GM19372 (cell line): ENCODE results near the gene EFCAB14.
"Not testable (repeated sequence)": the region's sequence is repeated elsewhere in the genome, so short reads cannot be mapped to it uniquely, and the experiment has no call there.

Experiments used
- ATAC-seq: cut with Tn5 transposase; IDR thresholded peaks from one replicate; pipeline ENCODE4 v1.9.1; 2021; ENCODE audit warnings: mild to moderate bottlenecking, low read depth, moderate library complexity; ENCODE audit not compliant: unreplicated experiment

Gene EFCAB14

GRCh38 chr1:46687921-46688509 lies 30.9 kb downstream of the EFCAB14 start:
- no peak for ATAC-seq

GRCh38 chr1:46687093-46687659 lies 31.7 kb downstream of the EFCAB14 start:
- no peak for ATAC-seq

- ATAC-seq = no peak
Observed at GRCh38 chr1:46686255-46686654, 32.7 kb downstream of the EFCAB14 start.

GRCh38 chr1:46684670-46685069 lies 34.2 kb downstream of the EFCAB14 start:
- no peak for ATAC-seq

- no peak for ATAC-seq
Observed at GRCh38 chr1:46682064-46682463, 36.9 kb downstream of the EFCAB14 start.

GRCh38 chr1:46681333-46682034 lies 37.4 kb downstream of the EFCAB14 start:
- ATAC-seq = no peak

DNA sequence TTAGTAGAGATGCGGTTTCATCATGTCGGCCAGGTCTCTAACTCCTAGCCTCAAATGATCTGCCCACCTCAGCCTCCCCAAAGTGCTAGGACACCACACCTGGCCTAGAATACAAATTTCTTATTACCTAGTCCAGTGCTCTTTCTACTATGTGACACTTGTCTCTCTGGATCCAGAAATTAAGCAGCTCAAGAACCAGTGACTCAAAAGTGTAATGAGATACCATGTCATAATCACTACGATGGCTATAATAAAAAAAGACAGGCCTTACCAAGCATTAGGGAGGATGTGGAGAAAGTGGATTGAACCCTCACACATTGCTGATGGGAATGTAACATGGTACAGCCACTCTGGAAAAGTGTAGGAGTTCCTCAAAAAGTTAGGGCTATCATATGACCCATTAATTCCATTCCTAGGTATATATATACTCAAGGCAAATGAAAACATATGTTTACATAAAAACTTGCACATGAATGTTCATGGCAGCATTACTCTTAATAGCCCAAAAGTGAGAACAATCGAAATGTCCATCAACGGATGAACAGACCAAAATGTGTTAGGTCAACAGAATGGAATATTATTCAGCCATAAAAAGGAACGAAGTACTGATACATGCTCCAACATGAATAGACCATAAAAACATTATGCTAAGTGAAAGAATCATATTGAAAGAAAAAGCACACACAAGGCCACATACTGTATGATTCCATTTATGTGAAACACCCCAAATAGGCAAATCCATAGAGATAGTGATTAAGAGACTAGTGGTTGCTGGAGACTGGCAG lies 38.9 kb downstream of the EFCAB14 start:
- no peak for ATAC-seq

- ATAC-seq = no peak
Observed at GRCh38 chr1:46677339-46677738, 41.6 kb downstream of the EFCAB14 start.

- ATAC-seq = no peak
Observed at GRCh38 chr1:46676531-46676930, 42.4 kb downstream of the EFCAB14 start.

DNA sequence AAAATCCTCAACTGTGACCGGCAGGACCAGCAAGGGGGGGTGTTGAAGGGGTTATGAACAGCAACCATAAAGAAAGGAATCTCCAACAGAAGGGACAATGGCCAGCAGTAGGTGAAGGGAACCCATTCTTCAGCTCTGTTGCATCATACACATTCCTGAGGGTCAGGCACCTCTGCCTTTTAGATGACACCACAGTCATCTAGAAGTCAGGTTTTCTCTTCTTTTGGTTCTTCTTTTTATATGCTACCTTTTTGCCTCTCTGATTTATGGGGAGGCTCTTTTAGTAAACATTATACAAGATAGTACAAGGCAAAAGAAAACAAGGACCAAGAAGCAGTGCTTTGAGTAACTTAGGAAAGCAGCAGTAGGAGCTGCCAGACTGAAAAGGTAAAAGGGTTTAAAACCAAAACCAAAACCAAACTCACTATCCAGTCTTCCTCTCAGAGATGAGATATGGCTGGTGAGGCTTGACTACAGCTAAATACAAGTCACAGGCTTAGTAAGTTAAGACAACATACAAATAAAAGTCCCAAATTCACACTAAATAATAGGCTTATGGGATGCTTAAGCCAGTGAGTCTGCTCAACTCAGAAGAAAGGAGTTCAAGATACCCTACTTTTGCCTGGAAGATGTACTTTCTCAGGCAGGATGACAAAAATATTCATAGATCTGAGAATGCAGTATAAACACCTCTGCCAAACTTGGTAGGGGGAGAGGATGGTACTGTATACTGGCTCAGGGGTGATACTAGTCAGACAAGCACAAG lies 43.2 kb downstream of the EFCAB14 start:
- ATAC-seq = no peak

DNA sequence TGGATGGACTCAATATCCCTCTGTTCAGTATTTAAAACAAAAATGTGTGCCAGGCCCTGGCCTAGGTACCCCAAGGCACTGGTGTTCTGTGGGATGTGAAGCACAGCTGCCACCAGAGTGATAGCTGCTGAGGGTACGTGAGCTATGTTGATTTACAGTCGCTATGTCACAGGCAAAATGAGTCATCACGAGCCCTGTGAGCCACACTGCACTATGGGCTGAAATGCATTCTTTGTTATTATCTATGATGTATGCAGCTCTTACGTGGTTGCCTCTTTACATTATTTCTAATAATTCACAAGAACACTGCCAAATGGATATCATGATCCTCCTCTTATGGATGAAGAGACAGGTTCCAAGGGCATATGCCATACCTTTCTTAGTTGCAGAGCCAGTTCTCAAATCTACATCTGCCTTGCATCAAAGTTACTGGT lies 45.1 kb downstream of the EFCAB14 start:
- no peak for ATAC-seq

GRCh38 chr1:46672696-46673095 lies 46.2 kb downstream of the EFCAB14 start:
- no peak for ATAC-seq

- no peak for ATAC-seq
Observed at GRCh38 chr1:46671554-46671953, 47.4 kb downstream of the EFCAB14 start, which contains the start of gene TEX38. TSS of gene TEX38 (plus strand) at chr1:46671854. CDS start at chr1:46671935, 81 bp downstream.

GRCh38 chr1:46670134-46670533 lies 48.8 kb downstream of the EFCAB14 start:
- ATAC-seq = no peak

GRCh38 chr1:46667782-46668760 lies 50.8 kb downstream of the EFCAB14 start, which contains the start of gene ATPAF1:
TSS of gene ATPAF1 (minus strand) at chr1:46668364. CDS start at chr1:46668322, 42 bp downstream.
- peak; percentile 82 for ATAC-seq

- ATAC-seq = no peak
Observed at GRCh38 chr1:46665983-46666382, 52.9 kb downstream of the EFCAB14 start.

- ATAC-seq = not testable (repeated sequence)
Observed at GRCh38 chr1:46662919-46663318, 56.0 kb downstream of the EFCAB14 start.

DNA sequence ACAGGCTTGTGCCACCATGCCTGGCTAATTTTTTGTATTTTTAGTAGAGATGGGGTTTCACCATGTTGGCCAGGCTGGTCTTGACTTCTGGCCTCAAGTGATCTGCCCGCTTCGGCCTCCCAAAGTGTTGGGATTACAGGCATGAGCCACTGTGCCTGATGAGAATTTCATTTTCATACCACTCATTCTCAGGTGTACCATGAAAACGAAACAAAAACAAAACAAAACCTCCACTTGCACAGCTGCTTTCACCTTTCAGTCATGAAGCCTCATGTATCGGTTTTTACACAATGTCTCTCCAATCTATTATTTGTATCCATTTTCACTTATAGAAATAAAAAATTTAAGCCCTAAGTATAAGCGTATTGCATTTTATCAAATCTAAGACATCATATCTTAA lies 58.8 kb downstream of the EFCAB14 start:
- not testable (repeated sequence) for ATAC-seq

- ATAC-seq = no peak
Observed at GRCh38 chr1:46659307-46659870, 59.5 kb downstream of the EFCAB14 start.
